ENCODE results near the gene PLXNA2. TPM values are rescaled to one million over a fixed set of nuclear protein-coding genes. Genes with fewer than 3 reads are reported as not detected.

PLXNA2 gene
- total and polyA plus RNA-seq, 2 donors (not counting 3 experiments of a cell fraction or from before 2014, with no cell fraction given): 42.6 to 229 TPM

DNA sequence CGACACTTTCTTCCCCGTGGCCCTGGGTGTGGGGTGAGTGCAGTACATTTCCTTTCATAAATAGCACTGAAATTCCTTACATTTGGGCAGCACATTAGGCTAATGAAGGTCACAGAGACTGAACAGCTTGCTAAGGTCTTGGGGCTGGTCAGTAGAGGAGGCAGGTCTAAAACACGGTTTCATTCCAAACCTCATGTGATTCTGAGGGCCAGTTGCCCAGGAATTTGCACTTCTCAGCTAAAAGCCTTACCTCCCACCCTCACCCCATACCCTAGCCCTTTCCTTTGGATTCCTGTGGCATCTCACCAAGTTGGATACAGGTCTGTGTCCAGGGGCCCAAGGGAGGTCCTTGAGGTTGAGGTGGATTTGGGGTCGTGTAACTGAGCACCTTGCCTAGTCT, 185.4 kb downstream of the PLXNA2 start:
- Histone ChIP-seq H3K4me1 (ENCODE audit: control insufficient read depth, extremely low read depth, insufficient read depth, low read length) (peaks cover 11% of the 10 kb centered on the region), H3K36me3 (ENCODE audit: control insufficient read depth in 2 of 2, extremely low read depth in 1 of 2, insufficient read depth in 2 of 2, low read length in 2 of 2) (peaks cover 29 to 40% of the 10 kb centered on the region in 2 experiments), H3K4me2 (ENCODE audit: insufficient read depth, low read length) (no peak overlapping the region), H3K9ac (replicated peaks; ENCODE audit: extremely low read depth, insufficient read depth, low read length) (no peak overlapping the region), H3K4me3 (replicated peaks in 1 of 3; ENCODE audit: insufficient read depth in 1 of 3, low read depth in 1 of 3, low read length in 3 of 3) (no peak overlapping the region), H3K79me2 (ENCODE audit: control insufficient read depth, insufficient read depth, low read length) (no peaks in the 10 kb centered on the region), H3K9me3 (replicated peaks; ENCODE audit: control insufficient read depth, insufficient read depth, low read length) (no peaks in the 10 kb centered on the region), H2AFZ (ENCODE audit: low read depth, low read length) (no peak overlapping the region), H3K27me3 (ENCODE audit: control insufficient read depth in 2 of 2, insufficient read depth in 2 of 2, low read length in 2 of 2) (no peaks in the 10 kb centered on the region), H3K27ac (ENCODE audit: insufficient read depth, low read depth, low read length) (no peak overlapping the region), H4K20me1 (replicated peaks; ENCODE audit: control insufficient read depth, extremely low read depth, insufficient read depth, low read length) (no peaks in the 10 kb centered on the region), H3K9me1 (replicated peaks; ENCODE audit: control insufficient read depth, extremely low read depth, insufficient read depth, low read length) (no peaks in the 10 kb centered on the region)
- dilution Hi-C loops (cut with MboI; ENCODE audit: extremely low pct_ligation_motif_present, low sequenced_read_pairs): no loop called here
- DNase-seq (ENCODE audit: low read depth, low spot score): no peak
- CTCF ChIA-PET: interaction anchor here (1.3 to 5.1 kb wide), 3 partner anchors 12 to 186 kb away, joined by 5 to 20 read pairs (median 5); partner anchors contain the start of gene PLXNA2
- FAIRE-seq: no peak
- intact Hi-C loops (cut with micrococcal nuclease): no loop called here
- POLR2A ChIA-PET: no interaction called here
- no peak for TF ChIP-seq POLR2A (IDR thresholded peaks at IDR 0.05; ENCODE audit: low read depth, low read length)
- TF ChIP-seq FOS (IDR thresholded peaks at IDR 0.05; ENCODE audit: borderline replicate concordance, insufficient read depth, low read length): no peak
- no peak for TF ChIP-seq JUN (IDR thresholded peaks at IDR 0.05; ENCODE audit: borderline replicate concordance, insufficient read depth, insufficient read length, low read depth)
- no peak for TF ChIP-seq GATA2 (IDR thresholded peaks at IDR 0.05; ENCODE audit: insufficient read depth, insufficient read length, low read depth, low read length)
- TF ChIP-seq, protein P1, sequence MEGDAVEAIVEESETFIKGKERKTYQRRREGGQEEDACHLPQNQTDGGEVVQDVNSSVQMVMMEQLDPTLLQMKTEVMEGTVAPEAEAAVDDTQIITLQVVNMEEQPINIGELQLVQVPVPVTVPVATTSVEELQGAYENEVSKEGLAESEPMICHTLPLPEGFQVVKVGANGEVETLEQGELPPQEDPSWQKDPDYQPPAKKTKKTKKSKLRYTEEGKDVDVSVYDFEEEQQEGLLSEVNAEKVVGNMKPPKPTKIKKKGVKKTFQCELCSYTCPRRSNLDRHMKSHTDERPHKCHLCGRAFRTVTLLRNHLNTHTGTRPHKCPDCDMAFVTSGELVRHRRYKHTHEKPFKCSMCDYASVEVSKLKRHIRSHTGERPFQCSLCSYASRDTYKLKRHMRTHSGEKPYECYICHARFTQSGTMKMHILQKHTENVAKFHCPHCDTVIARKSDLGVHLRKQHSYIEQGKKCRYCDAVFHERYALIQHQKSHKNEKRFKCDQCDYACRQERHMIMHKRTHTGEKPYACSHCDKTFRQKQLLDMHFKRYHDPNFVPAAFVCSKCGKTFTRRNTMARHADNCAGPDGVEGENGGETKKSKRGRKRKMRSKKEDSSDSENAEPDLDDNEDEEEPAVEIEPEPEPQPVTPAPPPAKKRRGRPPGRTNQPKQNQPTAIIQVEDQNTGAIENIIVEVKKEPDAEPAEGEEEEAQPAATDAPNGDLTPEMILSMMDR (IDR thresholded peaks at IDR 0.05; ENCODE audit: extremely low read depth in 1 of 2, insufficient read depth in 1 of 2, low read depth in 1 of 2, low read length in 2 of 2): no peak
- TF ChIP-seq MYC (IDR thresholded peaks at IDR 0.05; ENCODE audit: low read depth, low read length): no peak
- TF ChIP-seq, protein P2, sequence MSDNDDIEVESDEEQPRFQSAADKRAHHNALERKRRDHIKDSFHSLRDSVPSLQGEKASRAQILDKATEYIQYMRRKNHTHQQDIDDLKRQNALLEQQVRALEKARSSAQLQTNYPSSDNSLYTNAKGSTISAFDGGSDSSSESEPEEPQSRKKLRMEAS (IDR thresholded peaks at IDR 0.05; ENCODE audit: insufficient read depth, insufficient read length): no peak
- no peak for TF ChIP-seq POLR2AphosphoS5 (IDR thresholded peaks at IDR 0.05; ENCODE audit: insufficient read depth, low read depth, low read length)
- TF ChIP-seq EZH2 (IDR thresholded peaks at IDR 0.05; ENCODE audit: borderline replicate concordance, low read depth, low read length, severe bottlenecking): no peak
- no TSS peak for BruUV-seq (replicated peaks)
